Activated CD4-positive, alpha-beta T cell treated with anti-CD3 and anti-CD28 coated beads for 1 hour (primary cell): ENCODE measurements around the gene TRIP6.
"Not testable (repeated sequence)": the region's sequence is repeated elsewhere in the genome, so short reads cannot be mapped to it uniquely, and the experiment has no call there.

Experiments
- DNase-seq: peaks from one replicate; pipeline ENCODE4 v3.0.0-alpha.2; 2020

TRIP6 gene

DNA sequence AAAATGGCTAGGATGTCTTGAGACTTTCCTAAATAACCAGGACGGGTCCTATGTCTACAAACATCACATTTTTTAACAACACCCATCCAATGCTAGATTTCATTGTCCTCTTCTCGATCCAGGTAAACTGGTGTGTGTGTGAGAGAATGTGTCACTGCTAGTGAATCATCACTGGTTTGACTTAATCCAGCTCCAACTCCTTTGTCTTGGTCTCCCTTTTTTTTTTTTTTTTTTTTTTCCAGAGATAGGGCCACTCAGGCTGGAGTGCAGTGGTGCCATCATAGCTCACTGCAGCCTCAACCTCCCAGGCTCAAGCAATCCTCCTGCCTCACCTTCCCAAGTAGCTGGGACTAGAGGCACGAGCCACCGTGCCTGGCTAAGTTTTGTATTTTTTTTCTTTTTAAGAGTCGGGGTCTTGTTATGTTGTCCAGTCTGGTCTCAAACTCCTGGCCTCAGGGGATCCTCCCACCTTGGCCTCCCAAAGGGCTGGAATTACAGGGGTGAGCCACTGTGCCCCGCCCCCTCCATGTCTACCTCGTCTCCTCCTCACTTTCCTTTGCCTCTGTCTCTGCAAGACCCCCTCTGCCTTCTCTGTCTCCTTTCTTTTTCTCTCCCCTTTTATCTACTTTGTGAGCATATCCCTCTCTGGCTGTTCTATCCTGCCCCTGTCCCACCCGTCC lies 24.5 kb downstream of the TRIP6 start:
- DNase-seq = no peak

- DNase-seq = no peak
Observed at GRCh38 chr7:100892364-100893317, 25.5 kb downstream of the TRIP6 start.

- DNase-seq = no peak
Observed at GRCh38 chr7:100893318-100893895, 26.2 kb downstream of the TRIP6 start.

DNA sequence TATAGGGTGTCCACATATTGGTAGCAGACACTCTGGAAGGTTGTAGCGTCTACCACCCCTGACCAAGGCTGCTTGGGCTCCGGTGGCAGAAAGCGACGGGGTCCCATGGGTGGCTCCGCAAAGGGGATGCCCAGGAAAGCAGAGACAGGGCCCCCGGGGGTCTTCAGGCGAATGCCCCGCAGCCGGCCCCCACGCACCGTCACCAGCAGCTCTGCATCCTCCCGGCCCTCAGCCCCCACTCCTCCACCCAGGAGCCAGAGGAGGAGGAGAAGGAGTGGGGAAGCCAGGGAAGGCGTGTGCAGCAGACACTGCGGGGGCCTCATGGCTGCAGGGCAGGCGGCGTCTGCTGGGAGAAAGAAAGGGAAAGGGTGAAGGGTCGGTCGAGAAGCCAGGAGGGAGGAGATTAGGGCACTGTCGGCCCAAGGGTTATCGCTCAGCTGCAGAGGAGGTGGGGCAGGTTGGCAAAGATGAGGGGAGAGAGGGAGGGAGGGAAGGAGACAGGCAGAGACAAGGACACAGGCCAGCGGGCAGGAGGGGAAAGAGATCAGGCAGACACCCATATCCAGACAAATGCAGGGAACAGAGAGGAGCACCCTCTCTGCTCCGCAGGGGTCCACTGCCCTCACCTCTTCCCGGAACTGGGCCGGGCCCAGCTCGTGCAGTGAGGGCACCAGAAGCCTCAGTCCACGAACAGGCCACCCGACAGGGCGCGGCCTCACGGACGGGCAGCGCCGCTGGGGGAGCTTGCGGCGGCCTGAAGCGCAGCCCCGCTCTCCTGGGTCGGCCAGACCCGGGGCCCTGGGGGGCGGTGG lies 26.9 kb downstream of the TRIP6 start:
- no peak for DNase-seq

GRCh38 chr7:100894860-100895700 lies 27.9 kb downstream of the TRIP6 start:
- peak; percentile 40 for DNase-seq

DNA sequence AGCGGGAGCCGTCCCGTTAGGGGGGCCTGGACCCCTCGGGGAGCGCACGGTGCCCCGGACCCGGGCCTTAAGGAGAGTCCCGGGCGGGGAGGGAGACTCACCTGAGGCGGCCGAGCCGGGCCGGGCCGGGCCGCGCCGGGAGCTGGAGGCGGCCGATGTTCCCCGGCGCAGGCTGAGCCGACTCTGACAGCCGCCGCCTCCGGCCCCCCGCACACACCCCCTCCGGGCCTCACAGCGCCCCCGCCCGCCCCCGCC lies 28.4 kb downstream of the TRIP6 start, which contains the start of gene ACHE:
Gene ACHE (minus strand): TSS at position 188 of the 255 bp plus-strand sequence. CDS start 1,656 bp downstream, outside the sequence.
- DNase-seq = no peak

DNA sequence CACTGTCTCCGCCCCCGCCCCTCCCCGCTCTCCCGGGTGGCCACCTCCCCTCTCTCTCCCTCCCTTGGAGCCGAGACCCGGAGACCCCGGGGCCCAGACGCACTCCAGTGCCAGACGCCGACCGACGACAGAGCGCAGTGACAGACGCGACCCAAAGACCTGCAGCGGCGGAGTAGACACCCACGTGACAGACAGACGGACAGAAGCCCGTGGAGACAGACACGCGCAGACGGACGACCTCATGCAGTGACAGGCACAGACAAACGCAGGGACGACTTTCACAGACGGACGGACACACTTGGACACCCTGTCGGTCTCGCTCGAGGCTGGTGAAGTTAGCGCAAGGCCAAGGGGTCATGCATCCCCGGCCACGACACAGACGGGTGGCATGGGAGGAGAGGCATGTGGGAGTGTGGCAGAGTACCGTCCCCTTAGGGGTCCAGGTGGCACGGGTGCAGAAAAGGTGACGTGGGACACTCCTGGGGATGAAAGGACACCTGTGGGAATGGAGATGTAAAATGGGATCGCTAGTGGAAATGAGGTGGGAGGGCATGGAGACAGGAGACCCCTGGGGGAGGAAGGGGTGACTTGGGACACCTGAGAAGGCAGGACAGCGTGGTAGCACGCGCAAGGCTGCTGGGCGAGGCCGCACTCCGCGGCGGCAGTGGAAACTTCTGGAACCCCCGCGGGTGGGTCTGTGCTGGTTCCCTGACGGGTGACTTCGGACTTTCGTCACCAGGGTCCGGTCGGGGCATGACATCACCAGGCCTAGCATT lies 29.0 kb downstream of the TRIP6 start:
- DNase-seq = no peak

GRCh38 chr7:100896732-100897608 lies 29.8 kb downstream of the TRIP6 start:
- peak; percentile 52 for DNase-seq

DNA sequence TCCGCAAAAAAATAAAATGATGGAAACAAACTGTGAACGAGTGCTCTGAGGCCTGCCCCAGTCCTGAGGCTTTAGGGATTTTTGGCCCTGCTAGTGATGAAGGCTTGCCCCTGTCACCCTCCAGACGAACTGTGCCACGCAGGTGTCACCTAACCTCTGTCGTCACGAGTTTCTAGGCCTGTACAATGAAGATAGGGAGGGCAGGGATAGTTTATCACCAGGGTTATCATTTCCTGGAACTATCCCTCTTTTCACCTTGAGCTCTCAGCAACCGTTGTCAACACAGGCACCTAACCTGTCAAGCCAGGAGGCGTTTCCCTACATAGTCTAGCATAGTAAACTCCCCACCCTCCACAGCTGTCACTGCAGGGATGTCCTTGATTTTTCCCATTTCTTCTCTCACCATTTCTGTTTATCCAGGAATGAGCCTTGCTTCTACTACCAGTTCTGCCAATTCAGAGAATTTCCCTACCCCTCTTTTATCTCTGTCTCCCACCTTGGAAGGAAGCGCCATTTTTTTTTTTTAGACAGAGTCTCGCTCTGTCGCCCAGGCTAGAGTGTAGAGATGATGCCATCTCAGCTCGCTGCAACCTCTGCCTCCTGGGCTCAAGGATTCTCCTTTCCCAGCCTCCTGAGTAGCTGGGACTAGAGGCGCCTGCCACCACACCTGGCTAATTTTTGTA lies 30.7 kb downstream of the TRIP6 start:
- DNase-seq = no peak

- no peak for DNase-seq
Observed at GRCh38 chr7:100899432-100899831, 32.2 kb downstream of the TRIP6 start.

GRCh38 chr7:100900978-100901377 lies 33.8 kb downstream of the TRIP6 start:
- DNase-seq = no peak

DNA sequence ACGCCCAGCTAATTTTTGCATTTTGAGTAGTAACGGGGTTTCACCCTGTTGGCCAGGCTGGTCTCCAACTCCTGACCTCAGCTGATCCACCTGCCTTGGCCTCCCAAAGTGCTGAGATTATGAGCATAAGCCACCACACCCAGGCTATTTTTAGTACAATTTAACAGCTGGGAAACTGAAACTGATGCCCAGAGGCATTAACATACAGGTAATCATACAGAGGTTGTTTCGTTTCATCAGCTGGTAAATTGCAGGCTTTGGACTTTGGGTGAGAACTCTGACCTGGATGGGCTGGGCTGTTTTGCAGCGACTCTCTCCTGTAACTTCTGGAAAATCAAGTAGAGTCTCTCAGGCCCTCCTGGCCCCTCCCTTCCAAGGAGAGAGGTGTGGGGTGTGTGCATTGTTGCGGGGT lies 34.7 kb downstream of the TRIP6 start:
- no peak for DNase-seq

- DNase-seq = no peak
Observed at GRCh38 chr7:100902638-100903037, 35.5 kb downstream of the TRIP6 start.

- no peak for DNase-seq
Observed at GRCh38 chr7:100908512-100908911, 41.3 kb downstream of the TRIP6 start.

DNA sequence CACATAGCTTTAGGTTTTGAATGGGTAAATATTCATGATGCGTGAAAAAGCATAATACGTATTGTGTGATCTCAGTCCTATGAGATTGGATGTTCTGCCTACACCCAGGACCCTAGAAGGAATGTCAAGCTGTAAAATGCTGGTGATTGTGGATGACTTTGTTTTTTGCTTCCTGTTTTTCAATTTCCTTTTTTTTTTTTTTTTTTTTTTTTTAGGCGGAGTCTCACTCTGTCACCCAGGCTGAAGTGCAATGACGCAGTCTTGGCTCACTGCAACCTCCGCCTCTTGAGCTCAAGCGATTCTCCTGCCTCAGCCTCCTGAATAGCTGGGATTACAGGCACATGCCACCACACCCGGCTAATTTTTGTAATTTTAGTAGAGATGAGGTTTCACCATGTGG lies 43.3 kb downstream of the TRIP6 start:
- not testable (repeated sequence) for DNase-seq

- no peak for DNase-seq
Observed at GRCh38 chr7:100911484-100911883, 44.3 kb downstream of the TRIP6 start.

GRCh38 chr7:100914208-100914878 lies 47.2 kb downstream of the TRIP6 start:
- no peak for DNase-seq

- no peak for DNase-seq
Observed at GRCh38 chr7:100914879-100915447, 47.8 kb downstream of the TRIP6 start.

DNA sequence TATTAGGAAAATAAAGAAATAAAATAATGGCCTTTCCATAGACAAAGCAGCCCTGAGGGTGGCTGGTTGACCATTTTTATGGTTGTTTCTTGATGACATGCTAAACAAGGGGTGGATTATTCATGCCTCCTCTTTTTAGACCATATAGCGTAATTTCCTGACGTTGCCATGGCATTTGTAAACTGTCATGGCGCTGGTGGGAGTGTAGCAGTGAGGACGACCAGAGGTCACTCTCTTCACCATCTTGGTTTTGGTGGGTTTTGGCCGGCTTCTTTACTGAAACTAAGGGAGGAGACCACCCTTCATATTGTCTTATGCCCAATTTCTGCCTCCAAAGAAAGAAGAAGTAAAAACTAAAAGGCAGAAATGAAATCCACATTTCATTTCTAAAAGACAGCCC lies 52.1 kb downstream of the TRIP6 start:
- DNase-seq = not testable (repeated sequence)
